HG02852 (cell line): ENCODE measurements around the gene DOK5.

Experiments
- ATAC-seq: cut with Tn5 transposase; IDR thresholded peaks from one replicate; pipeline ENCODE4 v1.9.1; 2021; ENCODE audit warnings: mild to moderate bottlenecking, moderate library complexity; ENCODE audit not compliant: unreplicated experiment

The DOK5 gene

GRCh38 chr20:54510541-54511129, 35.2 kb downstream of the DOK5 start:
- no peak for ATAC-seq

GRCh38 chr20:54512694-54513093, 37.3 kb downstream of the DOK5 start:
- no peak for ATAC-seq

- ATAC-seq, result no peak
Observed at GRCh38 chr20:54514028-54514607, 38.7 kb downstream of the DOK5 start.

- ATAC-seq, result no peak
Observed at GRCh38 chr20:54515793-54516628, 40.6 kb downstream of the DOK5 start.

GRCh38 chr20:54517241-54517975, 42.0 kb downstream of the DOK5 start:
- ATAC-seq, result no peak

- no peak for ATAC-seq
Observed at GRCh38 chr20:54524849-54525248, 49.5 kb downstream of the DOK5 start.

GRCh38 chr20:54525916-54526590, 50.7 kb downstream of the DOK5 start:
- no peak for ATAC-seq

GRCh38 chr20:54526801-54527200, 51.4 kb downstream of the DOK5 start:
- no peak for ATAC-seq

GRCh38 chr20:54532573-54532972, 57.2 kb downstream of the DOK5 start:
- ATAC-seq, result no peak

GRCh38 chr20:54534101-54534500, 58.7 kb downstream of the DOK5 start:
- no peak for ATAC-seq

- ATAC-seq, result no peak
Observed at GRCh38 chr20:54535033-54535432, 59.6 kb downstream of the DOK5 start.

GRCh38 chr20:54535746-54536145, 60.4 kb downstream of the DOK5 start:
- ATAC-seq, result no peak

- no peak for ATAC-seq
Observed at GRCh38 chr20:54539521-54540046, 64.2 kb downstream of the DOK5 start.

- ATAC-seq, result no peak
Observed at GRCh38 chr20:54543369-54543768, 68.0 kb downstream of the DOK5 start.

- ATAC-seq, result no peak
Observed at GRCh38 chr20:54545676-54546358, 70.4 kb downstream of the DOK5 start.

- ATAC-seq, result no peak
Observed at GRCh38 chr20:54548849-54549248, 73.5 kb downstream of the DOK5 start.

- no peak for ATAC-seq
Observed at GRCh38 chr20:54549658-54550326, 74.4 kb downstream of the DOK5 start.

- no peak for ATAC-seq
Observed at GRCh38 chr20:54550776-54551396, 75.5 kb downstream of the DOK5 start.

GRCh38 chr20:54554006-54554405, 78.6 kb downstream of the DOK5 start:
- no peak for ATAC-seq
